HEK293 (cell line): ENCODE measurements around the gene MYOT.
A peak's percentile ranks its signal among the peaks of the same experiment; 100 is the strongest.

Experiments used
- HOXA7 ChIP-seq: sonication (generic); formaldehyde crosslinking; IDR thresholded peaks from 2 replicates; pipeline ENCODE4 v1.8.1; 2022; ENCODE audit warnings: missing genetic modification reagents, borderline replicate concordance
- PATZ1 ChIP-seq: fragments of 450-650 bp; formaldehyde crosslinking; IDR thresholded peaks from 2 replicates; pipeline ENCODE4 v1.5.1; 2016; ENCODE audit warnings: missing biosample characterization, missing genetic modification characterization
- PRDM6 ChIP-seq: fragments of 450-650 bp; formaldehyde crosslinking; IDR thresholded peaks from 2 replicates; pipeline ENCODE4 v1.5.1; 2017; ENCODE audit warnings: missing biosample characterization, missing genetic modification characterization
- REST ChIP-seq: fragments of 450-650 bp; formaldehyde crosslinking; IDR thresholded peaks from 2 replicates; pipeline ENCODE4 v1.5.1; 2016; ENCODE audit warnings: missing biosample characterization, missing genetic modification characterization
- ZBTB44 ChIP-seq: fragments of 450-650 bp; IDR thresholded peaks from 2 replicates; pipeline ENCODE4 v1.5.1; 2018; ENCODE audit warnings: missing biosample characterization, mild to moderate bottlenecking, missing genetic modification characterization
- ZBTB6 ChIP-seq: fragments of 450-650 bp; formaldehyde crosslinking; IDR thresholded peaks from 2 replicates; pipeline ENCODE4 v1.5.1; 2017; ENCODE audit warnings: missing biosample characterization, missing genetic modification characterization
- ZFP69B ChIP-seq: fragments of 450-650 bp; formaldehyde crosslinking; IDR thresholded peaks from 2 replicates; pipeline ENCODE4 v1.5.1; 2016; ENCODE audit warnings: missing biosample characterization, missing genetic modification characterization
- ZNF132 ChIP-seq: fragments of 450-650 bp; formaldehyde crosslinking; IDR thresholded peaks from 2 replicates; pipeline ENCODE4 v1.5.1; 2017; ENCODE audit warnings: missing biosample characterization, missing genetic modification characterization, borderline replicate concordance
- ZNF140 ChIP-seq: fragments of 450-650 bp; formaldehyde crosslinking; IDR thresholded peaks from 2 replicates; pipeline ENCODE4 v1.5.1; 2016; ENCODE audit warnings: missing biosample characterization, missing genetic modification characterization
- ZNF24 ChIP-seq: fragments of 450-650 bp; formaldehyde crosslinking; IDR thresholded peaks from 2 replicates; pipeline ENCODE4 v1.5.1; 2016; ENCODE audit warnings: missing biosample characterization, missing genetic modification characterization
- ZNF292 ChIP-seq: fragments of 450-650 bp; formaldehyde crosslinking; IDR thresholded peaks from 2 replicates; pipeline ENCODE4 v1.5.1; 2016; ENCODE audit warnings: low read depth, missing biosample characterization, missing genetic modification characterization, borderline replicate concordance
- ZNF324 ChIP-seq: fragments of 450-650 bp; formaldehyde crosslinking; IDR thresholded peaks from 2 replicates; pipeline ENCODE4 v1.5.1; 2016; ENCODE audit warnings: missing biosample characterization, missing genetic modification characterization
- ZNF335 ChIP-seq: fragments of 450-650 bp; formaldehyde crosslinking; conservative IDR thresholded peaks from 2 replicates; pipeline ENCODE4 v1.5.1; 2016; ENCODE audit warnings: missing biosample characterization, missing genetic modification characterization
- ZNF341 ChIP-seq: fragments of 450-650 bp; formaldehyde crosslinking; IDR thresholded peaks from 2 replicates; pipeline ENCODE4; 2016; ENCODE audit warnings: low read depth, missing biosample characterization, missing genetic modification characterization
- ZNF354C ChIP-seq: fragments of 450-650 bp; formaldehyde crosslinking; IDR thresholded peaks from 2 replicates; pipeline ENCODE4 v1.5.1; 2016; ENCODE audit warnings: missing biosample characterization, missing genetic modification characterization, low read depth, borderline replicate concordance
- ZNF549 ChIP-seq: fragments of 450-650 bp; IDR thresholded peaks from 2 replicates; pipeline ENCODE4 v1.5.1; 2018; ENCODE audit warnings: missing biosample characterization, missing genetic modification characterization, mild to moderate bottlenecking, inconsistent platforms, moderate library complexity
- ZNF580 ChIP-seq: fragments of 450-650 bp; formaldehyde crosslinking; IDR thresholded peaks from 2 replicates; pipeline ENCODE4 v1.5.1; 2016; ENCODE audit warnings: missing biosample characterization, missing genetic modification characterization
- ZNF623 ChIP-seq: fragments of 450-650 bp; formaldehyde crosslinking; IDR thresholded peaks from 2 replicates; pipeline ENCODE4 v1.5.1; 2016; ENCODE audit warnings: missing biosample characterization, missing genetic modification characterization
- ZNF670 ChIP-seq: fragments of 450-650 bp; formaldehyde crosslinking; IDR thresholded peaks from 2 replicates; pipeline ENCODE4 v1.5.1; 2016; ENCODE audit warnings: missing biosample characterization, missing genetic modification characterization, low read depth
- ZNF707 ChIP-seq: fragments of 450-650 bp; formaldehyde crosslinking; IDR thresholded peaks from 2 replicates; pipeline ENCODE4 v1.5.1; 2016; ENCODE audit warnings: missing biosample characterization, missing genetic modification characterization
- ZNF768 ChIP-seq: fragments of 450-650 bp; formaldehyde crosslinking; IDR thresholded peaks from 2 replicates; pipeline ENCODE4 v1.5.1; 2018; ENCODE audit warnings: missing biosample characterization, mild to moderate bottlenecking, missing genetic modification characterization
- ZNF792 ChIP-seq: fragments of 450-650 bp; formaldehyde crosslinking; IDR thresholded peaks from 2 replicates; pipeline ENCODE4 v1.5.1; 2016; ENCODE audit warnings: missing biosample characterization, missing genetic modification characterization

MYOT gene

GRCh38 chr5:137888863-137889759 lies 21.5 kb downstream of the MYOT start, which contains the start of gene PKD2L2 (continued):
- TF ChIP-seq ZNF140 (tag by site-specific recombination) (no peak), ZNF768 (tag by site-specific recombination) (no peak), ZNF670 (tag by site-specific recombination) (no peak), ZNF341 (tag by site-specific recombination) (peak; percentile 98), ZNF623 (tag by site-specific recombination) (peak; percentile 37; the same call in 1 of the 2 replicates), ZNF132 (tag by site-specific recombination) (0 out of 2 replicates have a peak, but pooled peaks have one; percentile 47), PATZ1 (tag by site-specific recombination) (peak; percentile 72), PRDM6 (tag by site-specific recombination) (no peak), ZNF580 (tag by site-specific recombination) (peak; percentile 94), ZNF324 (tag by site-specific recombination) (peak; percentile 71), ZNF292 (tag by site-specific recombination) (no peak), HOXA7 (CRISPR knock-in tag) (no peak), ZNF792 (tag by site-specific recombination) (no peak), ZNF335 (tag by site-specific recombination) (peak; percentile 82), ZNF707 (tag by site-specific recombination) (no peak), ZBTB6 (tag by site-specific recombination) (peak; percentile 85), ZBTB44 (tag by site-specific recombination) (no peak; the same call in 1 of the 2 replicates), ZFP69B (tag by site-specific recombination) (0 out of 2 replicates have a peak, but pooled peaks have one; percentile 18), ZNF24 (tag by site-specific recombination) (peak; percentile 81), ZNF549 (tag by site-specific recombination) (no peak), REST (tag by site-specific recombination) (0 out of 2 replicates have a peak, but pooled peaks have one; percentile 9), ZNF354C (tag by site-specific recombination) (no peak)
